H1 (cell line): ENCODE results near the gene HEBP2. TPM values are rescaled to one million over a fixed set of nuclear protein-coding genes. Genes with fewer than 3 reads are reported as not detected.
A peak's percentile ranks its signal among the peaks of the same experiment; 100 is the strongest.

Source experiments
- CTCF ChIA-PET: fragments of 300-600 bp; sonication (Branson Sonifier 250); formaldehyde crosslinking; loops from one replicate; lab custom pipeline; 2021; ENCODE audit not compliant: partially characterized antibody; lab: Charles Lee
- POLR2A ChIA-PET: fragments of 300-600 bp; sonication (Branson Sonifier 250); formaldehyde crosslinking; loops from one replicate; lab custom pipeline; 2021; ENCODE audit warnings: inconsistent platforms; ENCODE audit not compliant: partially characterized antibody; lab: Charles Lee
- DNase-seq, 2 experiments: peaks; one replicate each; pipeline versions ENCODE4 v3.0.0 to v3.0.0-alpha.2; 2010 to 2022; ENCODE audit warnings: low spot score in 2 of 2, low read depth in 1 of 2, mixed read lengths in 1 of 2
- FAIRE-seq: peaks from 2 replicates; lab custom pipeline; 2011; peaks lifted over from hg19 to GRCh38; lab: Jason Lieb, UNC
- H2AFZ ChIP-seq: 2 replicates; pipeline ENCODE4 v1.8.1; 2012; ENCODE audit warnings: low read length, inconsistent platforms
- H2AK5ac ChIP-seq: 2 replicates; pipeline ENCODE4 v1.6.1; 2013; ENCODE audit warnings: low read depth, low read length
- H2BK120ac ChIP-seq: replicated peaks from 2 replicates; pipeline ENCODE3; 2013; ENCODE audit warnings: low read depth, low read length, inconsistent platforms
- H2BK12ac ChIP-seq: 2 replicates; pipeline ENCODE4 v1.6.1; 2013; ENCODE audit warnings: low read depth, low read length
- H2BK15ac ChIP-seq: 2 replicates; pipeline ENCODE4 v1.6.1; 2013; ENCODE audit warnings: low read length
- H2BK20ac ChIP-seq: 2 replicates; pipeline ENCODE4 v1.6.1; 2013; ENCODE audit warnings: low read length
- H2BK5ac ChIP-seq: 2 replicates; pipeline ENCODE4 v1.6.1; 2013; ENCODE audit warnings: low read depth, low read length
- H3K14ac ChIP-seq: 2 replicates; pipeline ENCODE4 v1.6.1; 2013; ENCODE audit warnings: inconsistent platforms; ENCODE audit not compliant: insufficient read length
- H3K18ac ChIP-seq: 2 replicates; pipeline ENCODE4 v1.6.1; 2013; ENCODE audit warnings: low read length; ENCODE audit errors: extremely low read depth
- H3K23ac ChIP-seq: 2 replicates; pipeline ENCODE4 v1.6.1; 2013; ENCODE audit warnings: inconsistent platforms; ENCODE audit not compliant: insufficient read length
- H3K23me2 ChIP-seq: 2 replicates; pipeline ENCODE4 v1.6.1; 2013; ENCODE audit warnings: low read depth, low read length
- H3K27ac ChIP-seq: 2 replicates; pipeline ENCODE4 v1.6.1; 2011; ENCODE audit warnings: low read depth, low read length, inconsistent platforms
- H3K27me3 ChIP-seq, 4 experiments: replicated peaks in 1 of 4; 1 replicate in 1 of 4; 2 replicates in 3 of 4; pipeline versions ENCODE4 v1.6.1 to v1.8.1; 2011 to 2013; ENCODE audit warnings: low read length in 3 of 4, mild to moderate bottlenecking in 3 of 4, inconsistent platforms in 2 of 4, mixed read lengths in 2 of 4, moderate library complexity in 1 of 4; ENCODE audit not compliant: control insufficient read depth in 3 of 4, insufficient read depth in 3 of 4; ENCODE audit errors: extremely low read depth in 1 of 4
- H3K36me3 ChIP-seq, 4 experiments: 2 replicates each; pipeline versions ENCODE4 v1.6.1 to v1.8.1; 2011 to 2013; ENCODE audit warnings: mild to moderate bottlenecking in 4 of 4, low read length in 3 of 4, moderate library complexity in 2 of 4, control low read depth in 1 of 4, inconsistent platforms in 1 of 4; ENCODE audit not compliant: insufficient read depth in 4 of 4, control insufficient read depth in 2 of 4
- H3K4ac ChIP-seq: replicated peaks from 2 replicates; pipeline ENCODE3; 2013; ENCODE audit warnings: low read length, low read depth, mixed read lengths, inconsistent platforms; ENCODE audit not compliant: insufficient read length
- H3K4me1 ChIP-seq, 4 experiments: replicated peaks in 1 of 4; 1 replicate in 1 of 4; 2 replicates in 3 of 4; pipeline versions ENCODE4 v1.6.1 to v1.8.1; 2011 to 2013; ENCODE audit warnings: low read length in 3 of 4, inconsistent platforms in 2 of 4, mixed read lengths in 1 of 4; ENCODE audit not compliant: insufficient read depth in 4 of 4, control insufficient read depth in 3 of 4
- H3K4me2 ChIP-seq, 2 experiments: 2 replicates each; pipeline versions ENCODE4 v1.6.1 to v1.8.1; 2011 to 2013; ENCODE audit warnings: low read depth in 2 of 2, low read length in 2 of 2, control low read depth in 1 of 2, inconsistent platforms in 1 of 2, mild to moderate bottlenecking in 1 of 2; ENCODE audit not compliant: insufficient read depth in 1 of 2
- H3K4me3 ChIP-seq, 4 experiments: fragments of 200-600, 300-600 bp in 1 of 4; sonication (generic), shearing (Covaris generic), sonication (Bioruptor Twin) in 1 of 4; 2 replicates each; pipeline versions ENCODE4 v1.5.1 to v1.8.1; 2011 to 2016; ENCODE audit warnings: low read length in 4 of 4, low read depth in 3 of 4, control low read depth in 2 of 4, inconsistent platforms in 2 of 4, mild to moderate bottlenecking in 2 of 4, mixed read lengths in 1 of 4, moderate library complexity in 1 of 4; ENCODE audit not compliant: insufficient read depth in 2 of 4; ENCODE audit errors: extremely low read depth in 1 of 4
- H3K56ac ChIP-seq: replicated peaks from 2 replicates; pipeline ENCODE3; 2013; ENCODE audit warnings: low read depth, mild to moderate bottlenecking, mixed read lengths, low read length, inconsistent platforms; ENCODE audit not compliant: insufficient read length
- H3K79me1 ChIP-seq: 2 replicates; pipeline ENCODE4 v1.6.1; 2013; ENCODE audit warnings: low read depth, low read length, control low read depth
- H3K79me2 ChIP-seq, 2 experiments: 2 replicates each; pipeline versions ENCODE4 v1.6.1 to v1.8.1; 2012 to 2013; ENCODE audit warnings: low read length in 2 of 2, mild to moderate bottlenecking in 2 of 2, inconsistent platforms in 1 of 2; ENCODE audit not compliant: insufficient read depth in 2 of 2, control insufficient read depth in 1 of 2
- H3K9ac ChIP-seq, 4 experiments: replicated peaks in 1 of 4; 1 replicate in 1 of 4; 2 replicates in 3 of 4; pipeline versions ENCODE4 v1.6.1 to v1.8.1; 2011 to 2013; ENCODE audit warnings: low read depth in 3 of 4, low read length in 3 of 4, control low read depth in 2 of 4, mild to moderate bottlenecking in 2 of 4, moderate library complexity in 2 of 4, inconsistent platforms in 1 of 4; ENCODE audit errors: extremely low read depth in 1 of 4
- H3K9me3 ChIP-seq, 2 experiments: 2 replicates each; pipeline versions ENCODE4 v1.6.1 to v1.8.1; 2012 to 2013; ENCODE audit warnings: mild to moderate bottlenecking in 2 of 2, moderate library complexity in 2 of 2, control low read depth in 1 of 2, inconsistent platforms in 1 of 2, low read depth in 1 of 2, low read length in 1 of 2, mixed read lengths in 1 of 2; ENCODE audit not compliant: insufficient read depth in 2 of 2
- H4K20me1 ChIP-seq, 2 experiments: replicated peaks in 1 of 2; 2 replicates each; pipeline versions ENCODE3 to v1.8.1; 2011 to 2013; ENCODE audit warnings: inconsistent platforms in 2 of 2, low read length in 2 of 2, mild to moderate bottlenecking in 1 of 2; ENCODE audit not compliant: insufficient read depth in 2 of 2, control insufficient read depth in 1 of 2
- H4K5ac ChIP-seq: 2 replicates; pipeline ENCODE4 v1.6.1; 2013; ENCODE audit warnings: low read length, low read depth, mixed read lengths, inconsistent platforms; ENCODE audit not compliant: insufficient read length
- H4K8ac ChIP-seq: 2 replicates; pipeline ENCODE4 v1.8.0; 2013; ENCODE audit warnings: mild to moderate bottlenecking, moderate library complexity, low read length, inconsistent platforms; ENCODE audit not compliant: insufficient read depth; ENCODE audit errors: extremely low read depth
- H4K91ac ChIP-seq: replicated peaks from 2 replicates; pipeline ENCODE3; 2013; ENCODE audit warnings: low read length, mixed read lengths, inconsistent platforms; ENCODE audit not compliant: insufficient read length
- CTCF ChIP-seq, 3 experiments: IDR thresholded peaks; 1 replicate in 2 of 3; 2 replicates in 1 of 3; pipeline versions ENCODE4 v1.5.1 to v1.6.1; 2011; ENCODE audit warnings: low read length in 3 of 3, mild to moderate bottlenecking in 3 of 3, inconsistent platforms in 2 of 3, low read depth in 1 of 3, moderate library complexity in 1 of 3; ENCODE audit not compliant: insufficient read depth in 1 of 3; ENCODE audit errors: control extremely low read depth in 1 of 3
- GABPA ChIP-seq: IDR thresholded peaks from 2 replicates; pipeline ENCODE4 v1.6.1; 2011; ENCODE audit warnings: mild to moderate bottlenecking, low read length, moderate library complexity, borderline replicate concordance; ENCODE audit not compliant: insufficient read depth
- HDAC2 ChIP-seq, 2 experiments: fragments of 300-600 bp in 1 of 2; sonication (generic) in 1 of 2; IDR thresholded peaks; 2 replicates each; pipeline ENCODE4 v1.6.1; 2011 to 2012; ENCODE audit warnings: low read depth in 2 of 2, low read length in 2 of 2, mild to moderate bottlenecking in 2 of 2, moderate library complexity in 2 of 2, borderline replicate concordance in 1 of 2, inconsistent platforms in 1 of 2
- JUND ChIP-seq: IDR thresholded peaks from 2 replicates; pipeline ENCODE4 v1.6.1; 2011; ENCODE audit warnings: mild to moderate bottlenecking, improper control_type of control experiment, low read length
- NRF1 ChIP-seq: IDR thresholded peaks from 2 replicates; pipeline ENCODE4 v1.6.1; 2011; ENCODE audit warnings: mild to moderate bottlenecking, low read depth, low read length, improper control_type of control experiment
- SP2 ChIP-seq: IDR thresholded peaks from 2 replicates; pipeline ENCODE4 v1.6.1; 2012; ENCODE audit warnings: mild to moderate bottlenecking, low read length, inconsistent platforms
- WGBS, 2 experiments: shearing (Covaris generic) in 1 of 2; methylation state at CpG; one replicate each; pipeline versions ENCODE4 v1.1.6 to v1.1.7; 2013 to 2015; ENCODE audit warnings: low lambda C conversion rate in 2 of 2, mixed read lengths in 2 of 2, inconsistent platforms in 1 of 2, low coverage in 1 of 2, missing lambda C conversion rate in 1 of 2; ENCODE audit not compliant: insufficient replicate concordance in 2 of 2, insufficient coverage in 1 of 2, insufficient read length in 1 of 2; ENCODE audit errors: extremely low coverage in 1 of 2, missing lambda C conversion rate in 1 of 2; 5-methylcytosine and 5-hydroxymethylcytosine counted together
- polyA plus RNA-seq, 7 experiments: library from polyadenylated mRNA; depleted of rRNA in 3 of 7; stranded (reverse) in 5 of 7; unstranded in 2 of 7; fragments of >200 nt in 5 of 7; fragments of 200-250 nt in 2 of 7; gene quantifications; 1 replicate in 5 of 7; 2 replicates in 1 of 7; 4 replicates in 1 of 7; pipeline versions ENCODE4 v1.2.1 to v1.2.3, GENCODE V29; 2011 to 2013; ENCODE audit warnings: missing spikeins in 2 of 7, mixed read lengths in 2 of 7
- total RNA-seq: library from RNA; stranded (reverse); fragmentation: NEBNext Ultra II Directional; extraction: Animal tissue kit (Norgen Biotek cat#: 25700); gene quantifications from 2 replicates; pipeline ENCODE4 v1.2.1, GENCODE V29; 2021

The HEBP2 gene
- total and polyA plus RNA-seq, 2 of the 8 experiments (the other 6 are each of a cell fraction or from before 2014, with no cell fraction given) = 6.5 to 37.9 TPM

DNA sequence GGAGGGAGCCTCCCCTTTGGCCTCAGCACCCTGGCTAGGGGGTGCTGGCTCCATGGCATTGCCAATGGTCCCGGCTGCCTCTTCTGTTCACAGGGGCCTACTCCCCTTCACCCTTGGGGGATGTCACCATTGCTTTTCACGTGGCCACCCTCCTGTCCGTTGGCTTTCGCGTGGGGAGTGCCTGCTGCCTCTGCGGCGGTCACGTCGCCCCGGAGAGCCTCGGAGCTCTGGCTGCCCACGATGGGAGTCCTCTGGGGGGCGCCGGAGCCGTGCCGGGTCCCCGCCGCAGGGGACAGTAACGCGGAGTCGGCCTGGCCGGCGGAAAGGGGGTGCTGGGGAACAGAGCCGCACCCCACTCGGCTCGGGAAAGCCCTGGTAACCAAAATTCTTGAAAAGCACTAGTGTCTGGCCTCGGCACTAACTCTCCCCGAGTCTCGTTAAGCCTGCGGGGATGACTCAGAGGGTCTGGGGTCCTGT is 661 bp upstream of the HEBP2 start:
- H3K79me1 ChIP-seq = no peaks in the 10 kb centered on the region; the same call in 1 of the 2 replicates
- H3K23me2 ChIP-seq = peaks cover 6% of the 10 kb centered on the region; the same call in 1 of the 2 replicates
- H2BK15ac ChIP-seq = no peak overlapping the region; the same call in 1 of the 2 replicates
- peak overlapping the region; percentile 82; the same call in 1 of the 2 replicates for H4K8ac ChIP-seq
- no peak for TF ChIP-seq GABPA
- TF ChIP-seq CTCF (IDR thresholded peaks at IDR 0.05; ENCODE audit: control extremely low read depth in 1 of 3, insufficient read depth in 1 of 3, low read depth in 1 of 3, low read length in 3 of 3) = peak in 1 of 3 experiments; percentile 22; a peak in 2 of 4 replicates
- peak in 1 of 2 experiments; percentile 81; a peak in 2 of 4 replicates for TF ChIP-seq HDAC2 (IDR thresholded peaks at IDR 0.05; ENCODE audit: borderline replicate concordance in 1 of 2, low read depth in 2 of 2, low read length in 2 of 2)
- peak; percentile 33; the same call in 1 of the 2 replicates for TF ChIP-seq JUND
- no peak for TF ChIP-seq NRF1
- TF ChIP-seq SP2 = no peak
- H3K4me3 ChIP-seq = peak overlapping the region; percentile 50 to 86 (median 82)
- H2BK20ac ChIP-seq = no peak overlapping the region
- FAIRE-seq (no peak), DNase-seq (peak in 1 of 2 experiments; percentile 67)
- no peak overlapping the region for H2BK120ac ChIP-seq
- H3K9ac ChIP-seq = peak overlapping the region in 2 of 4 experiments; percentile 67 to 74; a peak in 4 of 7 replicates
- peaks cover 0 to 3% (median 0%) of the 10 kb centered on the region in 4 experiments; a peak in 3 of 7 replicates for H3K4me1 ChIP-seq
- H3K27ac ChIP-seq = peak overlapping the region; percentile 77
- H3K18ac ChIP-seq = peak overlapping the region; percentile 98
- H2BK12ac ChIP-seq = peak overlapping the region; percentile 90
- ChIA-PET POLR2A (interaction anchor here (1.0 to 1.7 kb wide), 5 partner anchors 20 to 97 kb away, joined by 3 to 4 read pairs (median 4); no protein-coding TSS in a partner anchor), CTCF (interaction anchor here (0.7 to 4.2 kb wide), 20 partner anchors 9 to 286 kb away, joined by 3 to 35 read pairs (median 4); no protein-coding TSS in a partner anchor)
- H4K5ac ChIP-seq = peak overlapping the region; percentile 92
- H4K20me1 ChIP-seq = no peaks in the 10 kb centered on the region
- peak overlapping the region; percentile 72 to 86 for H3K4me2 ChIP-seq
- H2AK5ac ChIP-seq = no peak overlapping the region
- no peaks in the 10 kb centered on the region for H3K79me2 ChIP-seq
- H3K27me3 ChIP-seq = no peaks in the 10 kb centered on the region; a peak in 1 of 7 replicates
- H3K56ac ChIP-seq = peak overlapping the region; percentile 62
- no peaks in the 10 kb centered on the region for H3K9me3 ChIP-seq
- no peak overlapping the region for H3K14ac ChIP-seq
- H3K36me3 ChIP-seq = peaks cover 0 to 26% (median 10%) of the 10 kb centered on the region in 4 experiments; a peak in 6 of 8 replicates
- H4K91ac ChIP-seq = peak overlapping the region; percentile 38
- H2AFZ ChIP-seq = peak overlapping the region; percentile 34
- H3K4ac ChIP-seq = peak overlapping the region; percentile 44
- WGBS, 2 experiments = 12% methylated on average over 14 of the region's 30 CpGs; no CpG with 5 or more reads in 1 of the 2 experiments
- no peak overlapping the region for H3K23ac ChIP-seq
- H2BK5ac ChIP-seq = peak overlapping the region; percentile 46
